Panc1 (cell line): ENCODE results near the gene GNAS. TPM values are rescaled to one million over a fixed set of nuclear protein-coding genes. Genes with fewer than 3 reads are reported as not detected.

Source experiments
- ATAC-seq: fragments of 200-7000 bp; cut with Tn5 transposase; 2 replicates; pipeline ENCODE4 v1.9.1; 2020; ENCODE audit warnings: mild to moderate bottlenecking, moderate library complexity
- BruUV-seq: library from RNA; stranded (reverse); fragments of 400-500 nt; replicated peaks from 2 replicates; lab custom pipeline; 2021; lab: Mats Ljungman, UMichigan
- CTCF ChIA-PET: fragments of 300-600 bp; sonication (Branson Sonifier 250); formaldehyde crosslinking; loops from one replicate; lab custom pipeline; 2022; ENCODE audit warnings: antibody characterized with exemption; lab: Charles Lee
- POLR2A ChIA-PET: fragments of 300-600 bp; sonication (Branson Sonifier 250); formaldehyde crosslinking; loops from one replicate; lab custom pipeline; 2022; ENCODE audit warnings: antibody characterized with exemption; lab: Charles Lee
- DNase-seq: peaks from one replicate; pipeline ENCODE4 v3.0.0-alpha.2; 2010; ENCODE audit warnings: low read depth, low spot score
- H3K27ac ChIP-seq: 2 replicates; pipeline ENCODE4 v1.5.1; 2011; ENCODE audit warnings: mild to moderate bottlenecking, low read length, inconsistent platforms
- H3K27me3 ChIP-seq: fragments of 200-500 bp; sonication (Bioruptor generic); 2 replicates; pipeline ENCODE4 v1.6.0; 2014; ENCODE audit warnings: low read length, inconsistent platforms; ENCODE audit not compliant: control insufficient read depth, insufficient read depth
- H3K36me3 ChIP-seq: fragments of 200-500 bp; sonication (Bioruptor generic); 2 replicates; pipeline ENCODE4 v1.5.1; 2014; ENCODE audit warnings: inconsistent platforms, mild to moderate bottlenecking, low read length, moderate library complexity; ENCODE audit not compliant: control insufficient read depth, insufficient read depth
- H3K4me1 ChIP-seq: 2 replicates; pipeline ENCODE4 v1.5.1; 2011; ENCODE audit warnings: inconsistent platforms, mild to moderate bottlenecking, low read length, moderate library complexity; ENCODE audit not compliant: control insufficient read depth, insufficient read depth
- H3K4me3 ChIP-seq, 2 experiments: 2 replicates each; pipeline ENCODE4 v1.5.1; 2011 to 2012; ENCODE audit warnings: low read depth in 2 of 2, low read length in 2 of 2, mild to moderate bottlenecking in 2 of 2, inconsistent platforms in 1 of 2, moderate library complexity in 1 of 2
- H3K9me3 ChIP-seq: fragments of 200-500 bp; sonication (Bioruptor generic); 2 replicates; pipeline ENCODE4 v1.5.1; 2014; ENCODE audit warnings: low read depth, mild to moderate bottlenecking, inconsistent platforms, low read length, moderate library complexity; ENCODE audit not compliant: control insufficient read depth, insufficient read depth
- CTCF ChIP-seq: fragments of 450-650 bp; IDR thresholded peaks from 2 replicates; pipeline ENCODE4 v1.5.1; 2017; ENCODE audit warnings: mild to moderate bottlenecking
- POLR2AphosphoS5 ChIP-seq: IDR thresholded peaks from 2 replicates; pipeline ENCODE4 v1.6.1; 2012; ENCODE audit warnings: mild to moderate bottlenecking, low read depth, low read length, moderate library complexity
- SIN3A ChIP-seq: IDR thresholded peaks from 2 replicates; pipeline ENCODE4 v1.6.1; 2012; ENCODE audit warnings: low read depth, mild to moderate bottlenecking, low read length, moderate library complexity, borderline replicate concordance; ENCODE audit not compliant: insufficient read depth
- TCF7L2 ChIP-seq: IDR thresholded peaks from 2 replicates; pipeline ENCODE4 v1.6.1; 2011; ENCODE audit warnings: mild to moderate bottlenecking, low read depth, low read length, inconsistent platforms
- in situ Hi-C: cut with HindIII; loops from 2 replicates; pipeline ENCODE4 v1.10.0; 2016; ENCODE audit warnings: low sequenced_read_pairs, low pct_unique_long_range_greater_than_20kb
- intact Hi-C: fragments of 100-400 bp; cut with micrococcal nuclease; formaldehyde crosslinking; loops from one replicate; pipeline ENCODE4 v1.10.0; 2022; ENCODE audit not compliant: unreplicated experiment
- total RNA-seq: library from RNA; stranded (reverse); gene quantifications from one replicate; pipeline ENCODE4 v1.2.1, GENCODE V29; 2021; ENCODE audit not compliant: unreplicated experiment
- TF ChIP-seq, protein P1 (sequence below), 2 experiments: IDR thresholded peaks; 2 replicates each; pipeline ENCODE4 v1.6.1; 2011 to 2012; ENCODE audit warnings: low read depth in 2 of 2, control low read depth in 1 of 2, low read length in 1 of 2, mild to moderate bottlenecking in 1 of 2, moderate library complexity in 1 of 2; ENCODE audit not compliant: insufficient read depth in 1 of 2

The GNAS gene
- total RNA-seq, 1 experiment from 2014 or later: 756 TPM

DNA sequence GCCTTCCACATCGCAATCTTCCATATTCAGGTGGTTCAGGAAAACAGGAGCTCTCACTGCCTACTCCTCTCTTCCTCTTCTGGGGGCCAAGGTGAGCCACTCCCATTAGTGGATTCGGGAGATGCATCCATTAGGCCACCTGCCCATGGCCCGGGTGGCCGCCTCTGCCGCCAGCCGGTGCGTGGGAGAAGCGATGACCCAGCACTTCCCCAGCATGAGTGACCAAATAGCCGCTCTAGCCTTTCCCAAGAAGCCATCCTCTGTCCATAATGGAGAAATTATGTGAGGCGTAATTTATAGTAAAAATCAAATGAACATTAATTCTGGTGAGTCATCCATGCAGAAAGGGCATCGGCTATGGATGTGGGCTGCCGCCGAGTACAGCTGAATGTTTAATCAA, 41.2 kb upstream of the GNAS start:
- Histone ChIP-seq H3K36me3 (no peaks in the 10 kb centered on the region), H3K27me3 (no peaks in the 10 kb centered on the region), H3K9me3 (no peaks in the 10 kb centered on the region), H3K4me1 (no peaks in the 10 kb centered on the region), H3K27ac (no peak overlapping the region), H3K4me3 (no peak overlapping the region)
- TF ChIP-seq POLR2AphosphoS5 (no peak), CTCF (no peak), SIN3A (no peak), TCF7L2 (no peak)
- TF ChIP-seq, protein P1, sequence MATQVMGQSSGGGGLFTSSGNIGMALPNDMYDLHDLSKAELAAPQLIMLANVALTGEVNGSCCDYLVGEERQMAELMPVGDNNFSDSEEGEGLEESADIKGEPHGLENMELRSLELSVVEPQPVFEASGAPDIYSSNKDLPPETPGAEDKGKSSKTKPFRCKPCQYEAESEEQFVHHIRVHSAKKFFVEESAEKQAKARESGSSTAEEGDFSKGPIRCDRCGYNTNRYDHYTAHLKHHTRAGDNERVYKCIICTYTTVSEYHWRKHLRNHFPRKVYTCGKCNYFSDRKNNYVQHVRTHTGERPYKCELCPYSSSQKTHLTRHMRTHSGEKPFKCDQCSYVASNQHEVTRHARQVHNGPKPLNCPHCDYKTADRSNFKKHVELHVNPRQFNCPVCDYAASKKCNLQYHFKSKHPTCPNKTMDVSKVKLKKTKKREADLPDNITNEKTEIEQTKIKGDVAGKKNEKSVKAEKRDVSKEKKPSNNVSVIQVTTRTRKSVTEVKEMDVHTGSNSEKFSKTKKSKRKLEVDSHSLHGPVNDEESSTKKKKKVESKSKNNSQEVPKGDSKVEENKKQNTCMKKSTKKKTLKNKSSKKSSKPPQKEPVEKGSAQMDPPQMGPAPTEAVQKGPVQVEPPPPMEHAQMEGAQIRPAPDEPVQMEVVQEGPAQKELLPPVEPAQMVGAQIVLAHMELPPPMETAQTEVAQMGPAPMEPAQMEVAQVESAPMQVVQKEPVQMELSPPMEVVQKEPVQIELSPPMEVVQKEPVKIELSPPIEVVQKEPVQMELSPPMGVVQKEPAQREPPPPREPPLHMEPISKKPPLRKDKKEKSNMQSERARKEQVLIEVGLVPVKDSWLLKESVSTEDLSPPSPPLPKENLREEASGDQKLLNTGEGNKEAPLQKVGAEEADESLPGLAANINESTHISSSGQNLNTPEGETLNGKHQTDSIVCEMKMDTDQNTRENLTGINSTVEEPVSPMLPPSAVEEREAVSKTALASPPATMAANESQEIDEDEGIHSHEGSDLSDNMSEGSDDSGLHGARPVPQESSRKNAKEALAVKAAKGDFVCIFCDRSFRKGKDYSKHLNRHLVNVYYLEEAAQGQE (IDR thresholded peaks at IDR 0.05; ENCODE audit: insufficient read depth in 1 of 2, low read depth in 2 of 2, low read length in 1 of 2): no peak
- no peak for DNase-seq
- BruUV-seq: no TSS peak
- intact Hi-C loops (no loop called here), in situ Hi-C loops (no loop called here)
- ChIA-PET CTCF (no interaction called here), POLR2A (no interaction called here)
- no peak for ATAC-seq

GRCh38 chr20:58813369-58813768, 39.1 kb upstream of the GNAS start:
- ChIA-PET CTCF (no interaction called here), POLR2A (no interaction called here)
- no peaks in the 10 kb centered on the region for H3K9me3 ChIP-seq
- no TSS peak for BruUV-seq
- no peak overlapping the region for H3K27ac ChIP-seq
- no peak overlapping the region for H3K4me3 ChIP-seq
- no peaks in the 10 kb centered on the region for H3K4me1 ChIP-seq
- TF ChIP-seq POLR2AphosphoS5: no peak
- no peak for TF ChIP-seq CTCF
- no peak for TF ChIP-seq TCF7L2
- in situ Hi-C loops (no loop called here), intact Hi-C loops (no loop called here)
- DNase-seq (no peak), ATAC-seq (no peak)
- no peaks in the 10 kb centered on the region for H3K36me3 ChIP-seq
- H3K27me3 ChIP-seq: no peaks in the 10 kb centered on the region

DNA sequence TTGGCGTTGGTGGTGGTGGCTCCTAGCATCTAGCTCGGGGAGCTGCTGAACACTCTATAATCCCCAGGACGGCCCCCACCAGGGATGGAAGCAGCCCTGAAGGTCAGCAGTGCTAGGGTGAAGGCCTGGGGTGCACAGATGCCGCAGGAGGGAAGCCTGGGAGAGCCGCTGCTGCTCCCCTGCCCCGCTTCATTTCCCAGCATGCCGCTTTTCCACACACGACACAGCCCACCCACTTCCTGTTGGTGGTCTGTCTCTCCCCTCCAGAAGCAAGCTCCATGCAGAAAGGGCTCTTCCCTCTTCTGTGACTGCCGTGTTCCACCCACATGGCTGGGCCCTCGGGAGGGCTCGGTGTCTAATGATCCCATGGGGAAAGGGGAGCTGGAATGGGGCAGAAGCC, 37.1 kb upstream of the GNAS start:
- no TSS peak for BruUV-seq

More for the DNA sequence above, 37.1 kb upstream of the GNAS start:
- in situ Hi-C loops: no loop called here
- no peaks in the 10 kb centered on the region for H3K27me3 ChIP-seq
- ChIA-PET POLR2A (no interaction called here), CTCF (no interaction called here)
- no peaks in the 10 kb centered on the region for H3K9me3 ChIP-seq
- intact Hi-C loops: no loop called here
- H3K4me1 ChIP-seq: no peaks in the 10 kb centered on the region
- no peaks in the 10 kb centered on the region for H3K36me3 ChIP-seq
- H3K4me3 ChIP-seq: no peak overlapping the region
- H3K27ac ChIP-seq: no peak overlapping the region
- DNase-seq (no peak), ATAC-seq (no peak)
- TF ChIP-seq SIN3A (no peak), POLR2AphosphoS5 (no peak), TCF7L2 (no peak), CTCF (no peak)
- TF ChIP-seq, protein P1 (IDR thresholded peaks at IDR 0.05; ENCODE audit: insufficient read depth in 1 of 2, low read depth in 2 of 2, low read length in 1 of 2): no peak
